ENCODE results near the gene FTO. TPM values are rescaled to one million over a fixed set of nuclear protein-coding genes. Genes with fewer than 3 reads are reported as not detected.

The FTO gene
- total and polyA plus RNA-seq, 9 donors, result 45.0 to 71.1 (median 55.6) TPM

- WGBS (ENCODE audit: insufficient coverage), result 10% methylated on average over 2 of the region's 14 CpGs
- H3K27me3 ChIP-seq (ENCODE audit: control insufficient read depth, insufficient read depth, low read length), result no peaks in the 10 kb centered on the region
- no peaks in the 10 kb centered on the region for H3K36me3 ChIP-seq (ENCODE audit: control insufficient read depth, insufficient read depth, low read length)
- H3K27ac ChIP-seq (ENCODE audit: low read length), result no peak overlapping the region
- peaks cover 18% of the 10 kb centered on the region for H3K4me1 ChIP-seq (ENCODE audit: control insufficient read depth, insufficient read depth, low read length)
- no peak overlapping the region for H3K4me3 ChIP-seq (ENCODE audit: low read length)
- peak; percentile 75 for DNase-seq
- H3K9me3 ChIP-seq (replicated peaks; ENCODE audit: control insufficient read depth, low read depth, low read length), result no peaks in the 10 kb centered on the region
Observed at GRCh38 chr16:53966821-53967571, 263.0 kb downstream of the FTO start.

GRCh38 chr16:53967572-53967971 is 263.6 kb downstream of the FTO start:
- peaks cover 20% of the 10 kb centered on the region for H3K4me1 ChIP-seq (ENCODE audit: control insufficient read depth, insufficient read depth, low read length)
- no peaks in the 10 kb centered on the region for H3K27me3 ChIP-seq (ENCODE audit: control insufficient read depth, insufficient read depth, low read length)
- 90% methylated on average over 3 of the region's 6 CpGs for WGBS (ENCODE audit: insufficient coverage)
- H3K9me3 ChIP-seq (replicated peaks; ENCODE audit: control insufficient read depth, low read depth, low read length), result no peaks in the 10 kb centered on the region
- no peak overlapping the region for H3K27ac ChIP-seq (ENCODE audit: low read length)
- H3K36me3 ChIP-seq (ENCODE audit: control insufficient read depth, insufficient read depth, low read length), result no peaks in the 10 kb centered on the region
- no peak for DNase-seq
- H3K4me3 ChIP-seq (ENCODE audit: low read length), result no peak overlapping the region

GRCh38 chr16:53968454-53968853 is 264.5 kb downstream of the FTO start:
- H3K27me3 ChIP-seq (ENCODE audit: control insufficient read depth, insufficient read depth, low read length), result no peaks in the 10 kb centered on the region
- WGBS (ENCODE audit: insufficient coverage), result no CpG with 5 or more reads among the region's 2 CpGs
- no peaks in the 10 kb centered on the region for H3K9me3 ChIP-seq (replicated peaks; ENCODE audit: control insufficient read depth, low read depth, low read length)
- DNase-seq, result no peak
- no peak overlapping the region for H3K27ac ChIP-seq (ENCODE audit: low read length)
- peaks cover 29% of the 10 kb centered on the region for H3K4me1 ChIP-seq (ENCODE audit: control insufficient read depth, insufficient read depth, low read length)
- no peak overlapping the region for H3K4me3 ChIP-seq (ENCODE audit: low read length)
- H3K36me3 ChIP-seq (ENCODE audit: control insufficient read depth, insufficient read depth, low read length), result no peaks in the 10 kb centered on the region

- no CpG with 5 or more reads among the region's 1 CpG for WGBS (ENCODE audit: insufficient coverage)
- Histone ChIP-seq H3K27ac (ENCODE audit: low read length) (no peak overlapping the region), H3K4me1 (ENCODE audit: control insufficient read depth, insufficient read depth, low read length) (peaks cover 30% of the 10 kb centered on the region), H3K36me3 (ENCODE audit: control insufficient read depth, insufficient read depth, low read length) (no peaks in the 10 kb centered on the region), H3K27me3 (ENCODE audit: control insufficient read depth, insufficient read depth, low read length) (no peaks in the 10 kb centered on the region), H3K9me3 (replicated peaks; ENCODE audit: control insufficient read depth, low read depth, low read length) (no peaks in the 10 kb centered on the region), H3K4me3 (ENCODE audit: low read length) (no peak overlapping the region)
- peak; percentile 44 for DNase-seq
Observed at GRCh38 chr16:53968896-53969295, 264.9 kb downstream of the FTO start.

GRCh38 chr16:53971616-53972015 is 267.7 kb downstream of the FTO start:
- Histone ChIP-seq H3K9me3 (replicated peaks; ENCODE audit: control insufficient read depth, low read depth, low read length) (no peaks in the 10 kb centered on the region), H3K27ac (ENCODE audit: low read length) (peak overlapping the region; percentile 22), H3K27me3 (ENCODE audit: control insufficient read depth, insufficient read depth, low read length) (no peaks in the 10 kb centered on the region), H3K4me3 (ENCODE audit: low read length) (no peak overlapping the region), H3K4me1 (ENCODE audit: control insufficient read depth, insufficient read depth, low read length) (peaks cover 30% of the 10 kb centered on the region), H3K36me3 (ENCODE audit: control insufficient read depth, insufficient read depth, low read length) (no peaks in the 10 kb centered on the region)
- DNase-seq, result peak; percentile 85
- 29% methylated on average over 1 of the region's 5 CpGs for WGBS (ENCODE audit: insufficient coverage)

- no peaks in the 10 kb centered on the region for H3K27me3 ChIP-seq (ENCODE audit: control insufficient read depth, insufficient read depth, low read length)
- peaks cover 19% of the 10 kb centered on the region for H3K4me1 ChIP-seq (ENCODE audit: control insufficient read depth, insufficient read depth, low read length)
- WGBS (ENCODE audit: insufficient coverage), result 77% methylated on average over 4 of the region's 4 CpGs
- no peaks in the 10 kb centered on the region for H3K9me3 ChIP-seq (replicated peaks; ENCODE audit: control insufficient read depth, low read depth, low read length)
- no peak overlapping the region for H3K27ac ChIP-seq (ENCODE audit: low read length)
- no peak overlapping the region for H3K4me3 ChIP-seq (ENCODE audit: low read length)
- no peaks in the 10 kb centered on the region for H3K36me3 ChIP-seq (ENCODE audit: control insufficient read depth, insufficient read depth, low read length)
- DNase-seq, result peak; percentile 25
Observed at GRCh38 chr16:53973021-53973420, 269.1 kb downstream of the FTO start.

GRCh38 chr16:53974484-53975080 is 270.6 kb downstream of the FTO start:
- no peaks in the 10 kb centered on the region for H3K9me3 ChIP-seq (replicated peaks; ENCODE audit: control insufficient read depth, low read depth, low read length)
- H3K4me3 ChIP-seq (ENCODE audit: low read length), result no peak overlapping the region
- peaks cover 15% of the 10 kb centered on the region for H3K4me1 ChIP-seq (ENCODE audit: control insufficient read depth, insufficient read depth, low read length)
- 93% methylated on average over 2 of the region's 4 CpGs for WGBS (ENCODE audit: insufficient coverage)
- no peak overlapping the region for H3K27ac ChIP-seq (ENCODE audit: low read length)
- peak; percentile 75 for DNase-seq
- H3K27me3 ChIP-seq (ENCODE audit: control insufficient read depth, insufficient read depth, low read length), result no peaks in the 10 kb centered on the region
- no peaks in the 10 kb centered on the region for H3K36me3 ChIP-seq (ENCODE audit: control insufficient read depth, insufficient read depth, low read length)

- no peak for DNase-seq
- no peaks in the 10 kb centered on the region for H3K4me1 ChIP-seq (ENCODE audit: control insufficient read depth, insufficient read depth, low read length)
- H3K27ac ChIP-seq (ENCODE audit: low read length), result no peak overlapping the region
- H3K36me3 ChIP-seq (ENCODE audit: control insufficient read depth, insufficient read depth, low read length), result no peaks in the 10 kb centered on the region
- H3K27me3 ChIP-seq (ENCODE audit: control insufficient read depth, insufficient read depth, low read length), result no peaks in the 10 kb centered on the region
- H3K4me3 ChIP-seq (ENCODE audit: low read length), result no peak overlapping the region
- WGBS (ENCODE audit: insufficient coverage), result 80% methylated on average over 1 of the region's 3 CpGs
- H3K9me3 ChIP-seq (replicated peaks; ENCODE audit: control insufficient read depth, low read depth, low read length), result no peaks in the 10 kb centered on the region
Observed at GRCh38 chr16:53980675-53981074, 276.7 kb downstream of the FTO start.

- Histone ChIP-seq H3K9me3 (replicated peaks; ENCODE audit: control insufficient read depth, low read depth, low read length) (no peaks in the 10 kb centered on the region), H3K4me1 (ENCODE audit: control insufficient read depth, insufficient read depth, low read length) (no peaks in the 10 kb centered on the region), H3K4me3 (ENCODE audit: low read length) (no peak overlapping the region), H3K27ac (ENCODE audit: low read length) (no peak overlapping the region), H3K36me3 (ENCODE audit: control insufficient read depth, insufficient read depth, low read length) (no peaks in the 10 kb centered on the region), H3K27me3 (ENCODE audit: control insufficient read depth, insufficient read depth, low read length) (no peaks in the 10 kb centered on the region)
- no CpG with 5 or more reads among the region's 3 CpGs for WGBS (ENCODE audit: insufficient coverage)
- DNase-seq, result no peak
Observed at GRCh38 chr16:53982631-53983042, 278.7 kb downstream of the FTO start.

- Histone ChIP-seq H3K27me3 (ENCODE audit: control insufficient read depth, insufficient read depth, low read length) (no peaks in the 10 kb centered on the region), H3K4me1 (ENCODE audit: control insufficient read depth, insufficient read depth, low read length) (no peaks in the 10 kb centered on the region), H3K36me3 (ENCODE audit: control insufficient read depth, insufficient read depth, low read length) (no peaks in the 10 kb centered on the region), H3K27ac (ENCODE audit: low read length) (no peak overlapping the region), H3K4me3 (ENCODE audit: low read length) (no peak overlapping the region), H3K9me3 (replicated peaks; ENCODE audit: control insufficient read depth, low read depth, low read length) (no peaks in the 10 kb centered on the region)
- WGBS (ENCODE audit: insufficient coverage), result no CpG with 5 or more reads among the region's 3 CpGs
- no peak for DNase-seq
Observed at GRCh38 chr16:53984936-53985335, 281.0 kb downstream of the FTO start.

All from muscle of leg (tissue), 11 donors.